ENCODE results near the gene MOB3B.
A peak's percentile ranks its signal among the peaks of the same experiment; 100 is the strongest.

MOB3B gene

GRCh38 chr9:27541740-27542139 lies 12.1 kb upstream of the MOB3B start:
- DNase-seq (ENCODE audit: low read depth in 2 of 2), result no peak

- DNase-seq (ENCODE audit: low read depth in 2 of 2), result no peak
These were observed 10.9 kb upstream of the MOB3B start for GRCh38 chr9:27540502-27540901.

- DNase-seq (ENCODE audit: low read depth in 2 of 2), result no peak
These were observed 10.1 kb upstream of the MOB3B start for GRCh38 chr9:27539479-27540441.

GRCh38 chr9:27538647-27539046 lies 9.0 kb upstream of the MOB3B start:
- DNase-seq (ENCODE audit: low read depth in 2 of 2), result no peak

- no peak for DNase-seq (ENCODE audit: low read depth in 2 of 2)
These were observed 8.1 kb upstream of the MOB3B start for GRCh38 chr9:27537756-27538155.

GRCh38 chr9:27537027-27537435 lies 7.4 kb upstream of the MOB3B start:
- no peak for DNase-seq (ENCODE audit: low read depth in 2 of 2)

- no peak for DNase-seq (ENCODE audit: low read depth in 2 of 2)
These were observed 6.6 kb upstream of the MOB3B start for GRCh38 chr9:27536168-27536567.

- no peak for DNase-seq (ENCODE audit: low read depth in 2 of 2)
These were observed 6.1 kb upstream of the MOB3B start for GRCh38 chr9:27535701-27536118.

GRCh38 chr9:27534658-27535209 lies 5.1 kb upstream of the MOB3B start:
- DNase-seq (ENCODE audit: low read depth in 2 of 2), result no peak

- DNase-seq (ENCODE audit: low read depth in 2 of 2), result no peak
These were observed 4.5 kb upstream of the MOB3B start for GRCh38 chr9:27534131-27534530.

GRCh38 chr9:27533311-27533710 lies 3.7 kb upstream of the MOB3B start:
- DNase-seq (ENCODE audit: low read depth in 2 of 2), result no peak

- no peak for DNase-seq (ENCODE audit: low read depth in 2 of 2)
These were observed 2.4 kb upstream of the MOB3B start for GRCh38 chr9:27532046-27532445.

GRCh38 chr9:27530915-27531755 lies 1.5 kb upstream of the MOB3B start:
- no peak for DNase-seq (ENCODE audit: low read depth in 2 of 2)

- peak in 1 of 2 donors; percentile 33 for DNase-seq (ENCODE audit: low read depth in 2 of 2)
These were observed 713 bp downstream of the MOB3B start for GRCh38 chr9:27528886-27529315.

GRCh38 chr9:27528076-27528885 lies 1.3 kb downstream of the MOB3B start:
- peak in 1 of 2 donors; percentile 21 for DNase-seq (ENCODE audit: low read depth in 2 of 2)

- no peak for DNase-seq (ENCODE audit: low read depth in 2 of 2)
These were observed 1.9 kb downstream of the MOB3B start for GRCh38 chr9:27527702-27528075.

GRCh38 chr9:27524236-27524635 lies 5.4 kb downstream of the MOB3B start, which contains the start of gene IFNK:
IFNK (plus strand) TSS chr9:27524290; CDS start chr9:27524337, 47 bp downstream.
- no peak for DNase-seq (ENCODE audit: low read depth in 2 of 2)

GRCh38 chr9:27523141-27523540 lies 6.5 kb downstream of the MOB3B start:
- DNase-seq (ENCODE audit: low read depth in 2 of 2), result no peak

GRCh38 chr9:27520986-27521385 lies 8.6 kb downstream of the MOB3B start:
- no peak for DNase-seq (ENCODE audit: low read depth in 2 of 2)

GRCh38 chr9:27519466-27520465 lies 9.8 kb downstream of the MOB3B start:
- no peak for DNase-seq (ENCODE audit: low read depth in 2 of 2)

Data from stimulated activated CD4-positive, alpha-beta T cell treated with anti-CD3 and anti-CD28 coated beads, Interleukin-4, amount 100 ng/mL, for 48 hours (primary cell).